GM23248 (cell line): ENCODE measurements around the gene CTDP1.

Source experiments
- EZH2 ChIP-seq: fragments of 200-600 bp; sonication (generic); IDR thresholded peaks from 2 replicates; pipeline ENCODE4 v1.6.1; 2018; ENCODE audit warnings: antibody characterized with exemption, mild to moderate bottlenecking; ENCODE audit not compliant: insufficient read depth, poor library complexity, severe bottlenecking
- EZH2phosphoT487 ChIP-seq: fragments of 200-600 bp; sonication (generic); IDR thresholded peaks from 2 replicates; pipeline ENCODE4 v1.6.1; 2018; ENCODE audit warnings: antibody characterized with exemption, moderate library complexity, mild to moderate bottlenecking, low read depth; ENCODE audit not compliant: insufficient read depth

DNA sequence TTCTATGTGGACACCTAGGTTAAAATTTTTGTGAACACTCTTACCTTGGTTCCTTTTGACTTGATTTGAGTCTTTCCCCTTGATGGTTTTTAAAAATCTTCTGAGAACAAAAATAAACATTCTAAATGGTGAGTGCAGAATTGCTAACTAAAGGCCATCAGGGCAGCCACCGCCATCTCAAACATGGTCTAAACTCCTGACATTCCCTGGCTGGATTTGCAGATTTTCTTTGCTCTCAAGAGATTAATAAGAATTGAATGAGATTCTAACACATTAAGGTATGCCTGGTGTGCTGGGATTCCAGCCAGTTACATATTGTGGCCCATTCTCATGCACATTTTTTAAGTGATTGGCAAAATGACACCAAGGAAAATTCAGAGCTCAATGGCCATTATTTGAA lies 17.2 kb upstream of the CTDP1 start:
- TF ChIP-seq EZH2: no peak
- no peak for TF ChIP-seq EZH2phosphoT487
